ENCODE measurements around the gene FBXO33. TPM values are rescaled to one million over a fixed set of nuclear protein-coding genes. Genes with fewer than 3 reads are reported as not detected.

Gene FBXO33
- total RNA-seq, 4 donors from 2014 or later: 27.4 to 40.2 (median 33.5) TPM

GRCh38 chr14:39369029-39369428 is 63.2 kb downstream of the FBXO33 start:
- intact Hi-C loops (cut with DNase I): no loop called here
- no peak for DNase-seq
- no peaks in the 10 kb centered on the region for H3K9me3 ChIP-seq

GRCh38 chr14:39368261-39368959 is 63.8 kb downstream of the FBXO33 start:
- Histone ChIP-seq H3K4me1 (no peaks in the 10 kb centered on the region), H3K9me3 (no peaks in the 10 kb centered on the region), H3K27ac (no peak overlapping the region), H3K36me3 (no peaks in the 10 kb centered on the region), H3K4me3 (replicated peaks in 1 of 3) (no peak overlapping the region), H3K27me3 (no peaks in the 10 kb centered on the region)
- intact Hi-C loops (cut with DNase I): no loop called here
- 53 to 56% methylated on average over 4 of the region's 4 CpGs for WGBS, 2 donors
- no peak for TF ChIP-seq POLR2A (IDR thresholded peaks at IDR 0.05)
- TF ChIP-seq CTCF (IDR thresholded peaks at IDR 0.05): peak in 5 of 6 experiments; percentile 12 to 83 (median 55)
- DNase-seq: peak; percentile 68 to 74

More at GRCh38 chr14:39369029-39369428, 63.2 kb downstream of the FBXO33 start:
- no peaks in the 10 kb centered on the region for H3K36me3 ChIP-seq
- WGBS, 2 donors: 84 to 94% methylated on average over 2 of the region's 2 CpGs
- H3K27me3 ChIP-seq: no peaks in the 10 kb centered on the region
- H3K4me3 ChIP-seq (replicated peaks in 1 of 3): no peak overlapping the region
- no peak for TF ChIP-seq POLR2A (IDR thresholded peaks at IDR 0.05)
- no peak for TF ChIP-seq CTCF (IDR thresholded peaks at IDR 0.05)
- no peaks in the 10 kb centered on the region for H3K4me1 ChIP-seq
- H3K27ac ChIP-seq: no peak overlapping the region

GRCh38 chr14:39367387-39367751 is 64.9 kb downstream of the FBXO33 start:
- Histone ChIP-seq H3K9me3 (no peaks in the 10 kb centered on the region), H3K27me3 (no peaks in the 10 kb centered on the region), H3K27ac (no peak overlapping the region), H3K4me3 (replicated peaks in 1 of 3) (no peak overlapping the region), H3K4me1 (no peaks in the 10 kb centered on the region), H3K36me3 (no peaks in the 10 kb centered on the region)
- no peak for TF ChIP-seq CTCF (IDR thresholded peaks at IDR 0.05)
- TF ChIP-seq POLR2A (IDR thresholded peaks at IDR 0.05): no peak
- intact Hi-C loops (cut with DNase I): no loop called here
- DNase-seq: no peak
- WGBS, 2 donors: 75 to 88% methylated on average over 2 of the region's 2 CpGs

- H3K27me3 ChIP-seq: no peaks in the 10 kb centered on the region
- no peak for DNase-seq
- 98 to 100% methylated on average over 8 to 9 of the region's 10 CpGs for WGBS, 2 donors
- H3K27ac ChIP-seq: no peak overlapping the region
- intact Hi-C loops (cut with DNase I): no loop called here
- no peaks in the 10 kb centered on the region for H3K4me1 ChIP-seq
- H3K36me3 ChIP-seq: no peaks in the 10 kb centered on the region
- no peak overlapping the region for H3K4me3 ChIP-seq (replicated peaks in 1 of 3)
- no peaks in the 10 kb centered on the region for H3K9me3 ChIP-seq
- TF ChIP-seq CTCF (IDR thresholded peaks at IDR 0.05) (no peak), POLR2A (IDR thresholded peaks at IDR 0.05) (no peak)
Observed at GRCh38 chr14:39366460-39367386, 65.5 kb downstream of the FBXO33 start.

GRCh38 chr14:39365354-39365753 is 66.9 kb downstream of the FBXO33 start:
- Histone ChIP-seq H3K27ac (no peak overlapping the region), H3K4me1 (no peaks in the 10 kb centered on the region), H3K9me3 (no peaks in the 10 kb centered on the region), H3K4me3 (replicated peaks in 1 of 3) (no peak overlapping the region), H3K27me3 (no peaks in the 10 kb centered on the region), H3K36me3 (no peaks in the 10 kb centered on the region)
- intact Hi-C loops (cut with DNase I): no loop called here
- no peak for TF ChIP-seq CTCF (IDR thresholded peaks at IDR 0.05)
- DNase-seq: no peak
- WGBS, 2 donors: 94 to 100% methylated on average over 1 of the region's 1 CpG

Data from thyroid gland (tissue), 4 donors.